Urinary bladder (tissue), 4 donors: ENCODE data around the gene LMO2. TPM values are rescaled to one million over a fixed set of nuclear protein-coding genes. Genes with fewer than 3 reads are reported as not detected.

ENCODE experiments used
- DNase-seq: peaks from one replicate; pipeline ENCODE4 v3.0.0-alpha.2; 2015; ENCODE audit errors: extremely low spot score
- H3K27ac ChIP-seq: one replicate; pipeline ENCODE4 v1.5.1; 2013; ENCODE audit warnings: low read depth, mild to moderate bottlenecking, moderate library complexity
- H3K36me3 ChIP-seq: one replicate; pipeline ENCODE4 v1.6.1; 2013; ENCODE audit warnings: mild to moderate bottlenecking, moderate library complexity; ENCODE audit not compliant: insufficient read depth
- H3K4me1 ChIP-seq: one replicate; pipeline ENCODE4 v1.6.1; 2013; ENCODE audit warnings: mild to moderate bottlenecking, moderate library complexity; ENCODE audit not compliant: insufficient read depth
- H3K4me3 ChIP-seq: one replicate; pipeline ENCODE4 v1.5.1; 2013; ENCODE audit warnings: low read depth, low read length
- WGBS: extraction: QIAGEN DNeasy Blood & Tissue Kit; methylation state at CpG from one replicate; pipeline ENCODE4 v1.1.7; 2013; 5-methylcytosine and 5-hydroxymethylcytosine counted together
- polyA plus RNA-seq: library from polyadenylated mRNA; stranded (reverse); fragments of 200-250 nt; gene quantifications from one replicate; pipeline ENCODE4 v1.2.3, GENCODE V29; 2013
- total RNA-seq: library from RNA; depleted of rRNA; stranded (reverse); fragments of >200 nt; gene quantifications from one replicate; pipeline ENCODE4 v1.2.3, GENCODE V29; 2014
- donor health status: healthy with polysubstance abuse.
- donor health status: healthy.

LMO2 gene
- total and polyA plus RNA-seq, 2 donors: 17.0 to 24.1 TPM

DNA sequence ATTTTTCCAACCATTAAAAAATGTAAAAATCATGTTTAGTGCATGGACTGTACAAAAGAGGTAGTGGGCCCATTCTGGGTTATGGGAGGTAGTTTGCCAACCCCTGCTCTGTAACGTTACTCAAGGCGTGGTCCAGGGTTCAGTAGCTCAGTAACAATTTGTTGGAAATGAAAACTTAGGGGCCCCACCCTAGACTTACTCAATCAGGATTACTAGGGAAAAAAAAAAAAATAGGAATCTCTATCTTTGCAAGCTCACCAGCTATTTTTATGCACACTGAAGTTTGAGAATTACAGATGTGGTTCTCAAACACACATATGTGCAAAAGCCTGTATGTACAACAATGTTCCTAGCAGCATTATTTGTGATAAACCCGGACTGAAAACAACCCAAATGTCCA is 17.3 kb upstream of the LMO2 start:
- 60% methylated on average over 3 of the region's 3 CpGs for WGBS
- Histone ChIP-seq H3K27ac (no peak overlapping the region), H3K4me1 (no peaks in the 10 kb centered on the region), H3K36me3 (no peaks in the 10 kb centered on the region), H3K4me3 (no peak overlapping the region)
- no peak for DNase-seq

DNA sequence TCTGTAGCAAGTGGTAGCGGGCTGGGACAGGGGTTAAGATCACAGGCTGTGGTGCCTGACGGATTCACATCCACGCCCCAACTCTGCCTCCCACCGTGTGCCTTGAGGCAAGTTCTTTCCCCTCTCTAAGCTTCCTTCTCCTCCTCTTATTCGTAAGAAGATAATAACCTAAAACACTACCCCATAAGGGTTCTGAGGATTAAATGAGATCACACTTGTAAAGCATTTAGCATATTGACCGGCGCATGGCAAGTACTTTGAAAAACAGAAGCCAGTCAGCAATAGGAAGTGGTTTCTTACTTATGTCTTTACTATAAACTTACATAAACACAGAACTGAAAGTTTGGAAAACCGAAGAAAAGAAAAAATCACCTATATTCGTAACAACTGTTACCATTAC is 15.5 kb upstream of the LMO2 start:
- DNase-seq: no peak
- Histone ChIP-seq H3K27ac (no peak overlapping the region), H3K36me3 (no peaks in the 10 kb centered on the region), H3K4me3 (no peak overlapping the region), H3K4me1 (no peaks in the 10 kb centered on the region)
- 63% methylated on average over 9 of the region's 9 CpGs for WGBS

DNA sequence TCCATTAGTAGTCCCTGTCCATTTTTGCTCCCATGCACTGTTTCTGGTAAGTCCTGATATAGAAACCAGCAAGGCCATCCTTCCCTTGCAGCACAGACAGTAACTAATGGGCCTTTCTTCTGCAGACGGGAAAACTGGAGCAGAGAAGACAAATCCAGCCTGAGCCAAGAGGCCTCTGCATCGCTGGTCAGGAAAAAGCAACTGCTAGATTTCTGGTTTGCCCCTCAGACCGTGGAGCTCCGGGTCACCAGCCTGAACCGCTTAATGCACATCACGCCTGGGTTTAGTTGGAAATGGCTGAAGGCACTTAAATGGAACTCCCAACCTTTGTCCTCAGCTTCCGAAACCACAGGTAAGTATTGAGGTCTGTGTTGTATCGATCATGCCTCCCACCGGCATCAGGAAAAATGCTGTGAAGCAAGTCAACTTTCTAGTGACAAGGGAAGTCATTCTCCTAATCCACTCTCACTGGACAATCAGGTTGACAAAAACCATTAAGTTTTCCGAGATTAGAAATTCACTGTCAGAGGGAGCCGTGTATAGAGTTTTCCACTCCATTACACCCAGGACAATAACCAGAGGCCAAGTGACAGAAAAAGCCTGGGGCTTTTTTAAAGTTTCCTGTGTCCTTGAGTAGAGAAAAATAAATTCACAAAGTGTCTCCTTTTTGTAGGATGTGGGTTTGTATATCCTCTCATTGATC is 14.8 kb upstream of the LMO2 start:
- 74% methylated on average over 11 of the region's 11 CpGs for WGBS
- H3K36me3 ChIP-seq: no peaks in the 10 kb centered on the region
- H3K27ac ChIP-seq: no peak overlapping the region
- DNase-seq: no peak
- no peaks in the 10 kb centered on the region for H3K4me1 ChIP-seq
- H3K4me3 ChIP-seq: no peak overlapping the region

DNA sequence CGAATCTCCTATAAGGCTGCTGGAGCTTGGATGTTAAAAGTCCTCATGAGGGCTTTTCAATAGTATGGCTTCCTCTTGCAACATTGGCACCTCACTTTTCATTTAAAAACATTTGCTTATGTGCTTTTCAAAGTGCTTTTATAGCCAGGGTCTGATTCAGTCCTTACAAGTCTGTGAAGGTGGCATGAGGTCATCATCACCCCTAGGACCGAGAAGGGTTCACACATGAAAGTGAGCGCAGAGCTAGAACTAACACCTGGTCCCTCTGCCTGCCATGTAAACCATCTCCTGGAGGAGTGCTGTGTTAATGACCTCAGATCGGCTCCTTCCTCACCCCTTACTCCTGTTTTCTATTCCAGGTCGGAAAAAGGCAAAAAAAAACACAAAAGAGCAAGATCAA is 12.2 kb upstream of the LMO2 start:
- DNase-seq: no peak
- H3K4me1 ChIP-seq: no peaks in the 10 kb centered on the region
- H3K4me3 ChIP-seq: no peak overlapping the region
- no peak overlapping the region for H3K27ac ChIP-seq
- 49% methylated on average over 5 of the region's 5 CpGs for WGBS
- H3K36me3 ChIP-seq: no peaks in the 10 kb centered on the region

DNA sequence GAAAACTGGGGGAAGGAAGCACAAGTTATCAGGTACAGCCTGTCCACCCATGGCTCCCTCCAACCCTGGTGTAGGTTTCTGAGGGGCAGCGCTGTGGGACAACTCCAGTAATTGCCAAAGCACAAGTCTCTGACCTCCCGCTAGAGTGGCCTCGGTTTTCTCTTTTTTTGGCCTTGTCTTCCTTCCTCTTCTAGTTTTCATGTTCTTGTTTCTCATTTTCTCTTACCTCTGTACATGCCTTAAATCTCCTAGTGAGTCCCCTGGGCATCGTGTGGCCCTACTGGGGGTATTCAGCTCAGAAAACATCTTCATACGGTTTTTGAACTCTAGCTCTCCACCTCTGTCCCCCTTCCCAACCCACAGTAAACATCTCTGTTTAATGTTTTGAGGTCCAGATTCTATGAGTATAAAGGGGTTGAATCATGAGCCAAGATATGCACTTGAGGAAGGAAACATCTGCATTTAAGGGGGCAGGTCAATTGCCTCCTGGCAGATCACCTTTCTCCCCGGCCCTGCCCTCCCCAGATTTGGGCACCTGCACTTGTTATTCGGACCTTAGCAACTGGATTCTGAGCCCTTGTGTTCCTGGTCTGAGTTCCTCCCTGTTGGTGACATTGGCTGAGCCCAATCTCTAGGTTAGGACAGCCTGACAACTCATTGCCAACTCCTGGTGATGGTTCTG is 8.4 kb upstream of the LMO2 start:
- Histone ChIP-seq H3K36me3 (no peaks in the 10 kb centered on the region), H3K4me3 (no peak overlapping the region), H3K27ac (no peak overlapping the region), H3K4me1 (no peaks in the 10 kb centered on the region)
- DNase-seq: no peak
- WGBS: 85% methylated on average over 7 of the region's 7 CpGs

DNA sequence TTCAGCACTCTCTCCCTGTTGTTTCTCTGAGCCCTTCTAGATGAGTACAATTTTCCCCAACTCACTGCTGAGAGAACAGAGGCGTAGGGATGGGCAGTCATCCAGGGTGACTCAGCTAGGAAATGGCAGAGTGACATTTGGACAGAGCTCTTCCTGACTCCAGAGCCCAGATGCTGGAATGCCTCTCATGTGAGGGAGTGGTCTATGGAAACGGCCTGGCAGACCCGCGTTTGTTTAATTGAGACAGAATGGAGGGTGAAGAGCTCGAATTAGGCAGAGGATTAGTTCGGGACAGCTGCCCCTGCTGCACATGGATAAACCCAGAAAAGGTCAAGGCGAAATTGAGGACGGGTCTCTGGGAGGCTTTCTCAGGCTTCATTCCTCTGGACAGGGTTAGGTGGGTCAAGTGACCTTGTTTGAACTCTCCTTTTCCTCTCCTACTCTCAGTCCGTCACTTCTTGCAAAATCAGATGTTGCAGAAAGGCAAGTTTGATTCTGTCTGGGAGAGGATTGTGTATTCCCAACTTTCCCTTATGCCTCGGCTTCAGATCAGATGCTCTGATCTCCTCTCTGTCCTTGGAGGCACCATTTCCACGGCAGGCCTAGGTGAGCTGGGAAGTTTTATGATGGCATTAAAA is 7.6 kb upstream of the LMO2 start:
- WGBS: 26% methylated on average over 11 of the region's 11 CpGs
- peak; percentile 14 for DNase-seq
- no peak overlapping the region for H3K4me3 ChIP-seq
- no peak overlapping the region for H3K27ac ChIP-seq
- no peaks in the 10 kb centered on the region for H3K4me1 ChIP-seq
- H3K36me3 ChIP-seq: no peaks in the 10 kb centered on the region

DNA sequence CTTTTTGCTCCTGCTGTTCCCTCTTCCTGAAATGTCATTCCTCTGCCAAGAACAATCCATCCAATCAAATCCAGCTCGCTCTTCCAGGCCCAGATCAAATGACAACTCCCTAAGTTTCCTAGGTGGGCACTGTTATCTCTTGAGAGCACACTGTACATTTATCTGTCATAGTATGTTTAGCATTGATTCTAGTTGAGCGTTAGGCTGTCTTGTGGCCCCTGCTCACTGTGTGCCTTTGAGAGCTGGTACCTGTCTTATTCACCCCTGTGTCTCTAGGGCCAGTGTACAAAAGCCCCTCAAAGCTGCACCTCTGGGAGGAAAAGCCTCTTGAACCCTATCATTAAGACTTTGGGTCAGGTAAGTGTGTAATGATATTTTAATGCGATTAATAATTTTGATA is 7.1 kb upstream of the LMO2 start:
- 83% methylated on average over 3 of the region's 3 CpGs for WGBS
- Histone ChIP-seq H3K4me3 (no peak overlapping the region), H3K4me1 (no peaks in the 10 kb centered on the region), H3K36me3 (no peaks in the 10 kb centered on the region), H3K27ac (no peak overlapping the region)
- DNase-seq: no peak

DNA sequence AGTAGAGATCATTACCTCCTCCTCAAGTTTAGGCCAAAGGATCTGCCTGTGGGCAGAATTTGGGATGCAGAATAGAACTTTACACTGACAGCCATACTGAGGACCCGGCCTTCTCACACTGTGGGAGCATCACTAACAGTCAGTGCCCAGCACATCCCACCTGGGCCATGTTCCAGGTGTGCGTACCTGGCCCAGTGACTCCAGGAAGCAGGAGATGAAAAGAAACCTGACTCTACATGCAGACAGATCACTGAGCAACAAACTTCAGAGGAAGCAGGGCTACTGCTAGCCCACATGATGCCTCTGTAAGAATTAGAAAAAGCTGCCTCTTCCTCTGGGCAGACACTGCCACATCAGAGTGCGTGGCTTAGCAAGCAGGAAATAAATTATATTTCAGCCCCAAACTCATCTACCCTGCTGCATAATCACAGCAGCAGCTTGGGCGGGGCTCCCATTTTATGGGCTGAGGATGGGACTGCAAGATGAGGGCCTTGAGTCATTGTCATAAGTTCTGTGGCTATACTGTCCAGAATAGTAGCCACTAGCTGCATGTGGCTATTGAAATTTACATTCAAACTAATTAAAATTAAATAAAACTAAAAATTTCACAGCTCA is 6.0 kb upstream of the LMO2 start:
- no peaks in the 10 kb centered on the region for H3K36me3 ChIP-seq
- no peak for DNase-seq
- H3K27ac ChIP-seq: no peak overlapping the region
- H3K4me3 ChIP-seq: no peak overlapping the region
- 85% methylated on average over 4 of the region's 4 CpGs for WGBS
- H3K4me1 ChIP-seq: no peaks in the 10 kb centered on the region

DNA sequence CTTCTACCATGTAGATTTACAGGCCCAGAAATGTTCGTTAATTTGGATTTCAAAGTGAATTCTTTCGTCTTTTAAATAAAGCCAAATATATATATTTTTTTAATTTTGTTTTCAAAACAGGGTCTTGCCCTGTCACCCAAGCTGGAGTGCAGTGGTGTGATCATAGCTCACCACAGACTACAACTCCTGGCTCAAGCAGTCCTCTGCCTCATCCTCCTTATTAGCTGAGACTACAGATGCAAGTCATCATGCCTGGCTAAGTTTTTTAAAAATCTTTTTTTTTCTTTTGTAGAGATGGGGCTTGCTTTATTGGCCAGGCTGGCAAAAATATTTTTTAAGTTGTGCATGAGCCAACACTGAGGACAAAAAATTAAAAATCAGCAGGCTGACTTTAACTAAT is 5.0 kb upstream of the LMO2 start:
- no peak for DNase-seq
- Histone ChIP-seq H3K4me1 (no peaks in the 10 kb centered on the region), H3K4me3 (no peak overlapping the region), H3K27ac (no peak overlapping the region), H3K36me3 (no peaks in the 10 kb centered on the region)
- 92% methylated on average over 2 of the region's 2 CpGs for WGBS

DNA sequence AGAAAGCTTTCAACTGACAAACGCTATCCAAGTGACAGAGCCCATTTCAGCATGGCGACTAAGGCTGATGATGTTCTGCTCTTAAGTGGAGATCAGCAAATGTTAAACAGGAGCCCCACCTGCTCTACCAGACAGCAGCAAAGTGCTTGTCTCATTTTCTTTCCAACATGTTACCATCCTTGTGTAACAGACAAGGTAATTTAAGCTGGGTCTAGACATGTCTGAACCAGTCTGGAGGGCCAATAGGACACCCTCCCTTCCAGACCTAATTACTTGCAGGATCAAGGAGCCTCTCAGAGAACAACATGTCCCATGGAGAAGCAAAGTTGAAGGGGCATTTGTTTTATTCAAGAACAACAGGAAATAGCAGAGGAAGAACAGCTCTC is 3.9 kb upstream of the LMO2 start:
- Histone ChIP-seq H3K27ac (no peak overlapping the region), H3K4me1 (no peaks in the 10 kb centered on the region), H3K4me3 (no peak overlapping the region), H3K36me3 (no peaks in the 10 kb centered on the region)
- WGBS: 80% methylated on average over 2 of the region's 2 CpGs
- no peak for DNase-seq

DNA sequence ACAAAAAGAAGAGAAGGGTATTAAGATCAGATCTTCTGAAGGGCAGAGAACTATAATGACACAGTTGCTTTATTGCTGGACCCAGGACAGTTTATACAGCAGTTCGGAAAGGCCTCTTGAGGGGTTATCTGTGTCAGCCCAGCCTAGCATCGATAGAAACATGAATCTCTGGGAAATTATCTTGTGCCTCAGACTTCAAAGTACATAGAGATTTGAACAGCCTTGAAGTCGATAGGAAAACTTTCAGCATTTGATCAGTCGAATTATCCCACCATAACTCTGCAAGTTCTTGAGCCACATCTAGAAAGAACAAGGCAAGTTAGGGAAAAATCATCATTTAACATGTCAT is 2.5 kb upstream of the LMO2 start:
- DNase-seq: no peak
- Histone ChIP-seq H3K36me3 (no peaks in the 10 kb centered on the region), H3K27ac (no peak overlapping the region), H3K4me1 (no peaks in the 10 kb centered on the region), H3K4me3 (no peak overlapping the region)
- WGBS: 62% methylated on average over 4 of the region's 4 CpGs

DNA sequence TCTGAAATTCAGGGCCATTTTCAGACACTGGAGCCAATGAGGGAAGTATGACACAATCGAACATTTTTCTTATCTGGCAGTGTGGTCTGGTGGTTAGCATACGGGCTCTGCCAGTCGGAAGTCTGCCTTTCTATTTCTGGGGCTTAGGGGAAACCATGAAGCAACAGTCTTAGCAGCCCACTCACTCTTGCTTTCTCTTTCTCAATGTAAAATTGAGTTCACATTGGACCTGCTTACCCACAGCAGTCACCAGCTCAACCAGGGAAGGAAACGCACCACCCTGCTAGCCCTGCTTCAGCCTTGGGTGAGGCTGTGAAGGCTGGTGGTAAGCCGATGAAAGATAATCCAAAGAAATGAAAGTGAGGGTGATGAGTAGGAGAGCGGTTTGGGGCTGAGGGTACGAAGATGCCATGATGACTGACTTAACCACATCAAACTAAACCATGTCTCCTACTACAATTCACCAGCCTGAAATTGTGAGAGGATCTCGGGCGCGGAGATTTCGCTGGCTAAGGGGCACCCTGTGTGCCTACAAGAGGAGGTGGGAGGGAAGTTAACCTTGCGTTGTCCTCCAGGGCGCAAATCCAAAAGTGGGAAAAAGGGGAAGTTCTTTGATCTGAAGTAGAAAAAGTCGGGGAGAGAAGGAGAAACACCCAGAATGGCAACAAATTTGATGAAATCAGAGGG is 2.0 kb upstream of the LMO2 start:
- WGBS: 76% methylated on average over 14 of the region's 14 CpGs
- H3K4me1 ChIP-seq: no peaks in the 10 kb centered on the region
- no peak overlapping the region for H3K4me3 ChIP-seq
- H3K27ac ChIP-seq: no peak overlapping the region
- DNase-seq: no peak
- no peaks in the 10 kb centered on the region for H3K36me3 ChIP-seq

DNA sequence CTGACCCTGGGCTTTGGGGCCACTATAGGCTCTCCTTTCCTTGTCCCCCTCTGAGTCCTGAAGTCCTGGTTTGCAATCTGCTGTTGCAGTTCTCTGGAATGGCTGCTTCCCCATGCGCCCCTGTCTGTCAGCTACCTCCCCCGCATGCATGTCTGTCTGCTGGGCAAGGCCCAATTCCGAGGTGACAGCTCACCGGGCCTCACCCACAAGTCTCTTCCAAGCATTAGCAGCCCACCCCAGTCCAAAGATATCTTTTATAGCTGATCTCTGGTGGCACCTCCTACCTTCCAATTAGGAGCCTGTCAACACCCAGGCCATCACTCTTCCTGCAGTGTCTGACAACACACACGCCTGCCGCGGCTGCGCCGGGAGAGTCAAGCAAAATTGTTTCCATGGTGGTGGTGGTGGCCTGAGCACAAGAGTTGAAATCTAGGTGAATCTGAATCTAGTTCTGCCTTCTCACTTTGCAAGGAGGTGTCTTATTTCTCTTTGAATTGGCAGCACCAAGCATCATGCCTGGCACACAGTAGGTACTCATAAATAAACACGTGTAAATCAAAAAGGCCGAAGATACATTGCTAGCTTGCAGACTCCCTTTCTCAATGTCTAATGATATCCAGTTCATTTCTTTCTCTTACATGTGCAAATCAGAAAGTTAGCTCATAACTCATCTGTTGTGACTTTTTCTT is 1.2 kb upstream of the LMO2 start:
- H3K4me1 ChIP-seq: no peaks in the 10 kb centered on the region
- no peak overlapping the region for H3K4me3 ChIP-seq
- H3K27ac ChIP-seq: no peak overlapping the region
- DNase-seq: no peak
- no peaks in the 10 kb centered on the region for H3K36me3 ChIP-seq
- WGBS: 73% methylated on average over 11 of the region's 11 CpGs
